ENCODE measurements around the gene CFAP46. TPM values are rescaled to one million over a fixed set of nuclear protein-coding genes. Genes with fewer than 3 reads are reported as not detected.
"Not testable (repeated sequence)": the region's sequence is repeated elsewhere in the genome, so short reads cannot be mapped to it uniquely, and the experiment has no call there.

CFAP46 gene
- total and polyA plus RNA-seq, 8 donors, result 1.2 to 5.2 (median 3.5) TPM

DNA sequence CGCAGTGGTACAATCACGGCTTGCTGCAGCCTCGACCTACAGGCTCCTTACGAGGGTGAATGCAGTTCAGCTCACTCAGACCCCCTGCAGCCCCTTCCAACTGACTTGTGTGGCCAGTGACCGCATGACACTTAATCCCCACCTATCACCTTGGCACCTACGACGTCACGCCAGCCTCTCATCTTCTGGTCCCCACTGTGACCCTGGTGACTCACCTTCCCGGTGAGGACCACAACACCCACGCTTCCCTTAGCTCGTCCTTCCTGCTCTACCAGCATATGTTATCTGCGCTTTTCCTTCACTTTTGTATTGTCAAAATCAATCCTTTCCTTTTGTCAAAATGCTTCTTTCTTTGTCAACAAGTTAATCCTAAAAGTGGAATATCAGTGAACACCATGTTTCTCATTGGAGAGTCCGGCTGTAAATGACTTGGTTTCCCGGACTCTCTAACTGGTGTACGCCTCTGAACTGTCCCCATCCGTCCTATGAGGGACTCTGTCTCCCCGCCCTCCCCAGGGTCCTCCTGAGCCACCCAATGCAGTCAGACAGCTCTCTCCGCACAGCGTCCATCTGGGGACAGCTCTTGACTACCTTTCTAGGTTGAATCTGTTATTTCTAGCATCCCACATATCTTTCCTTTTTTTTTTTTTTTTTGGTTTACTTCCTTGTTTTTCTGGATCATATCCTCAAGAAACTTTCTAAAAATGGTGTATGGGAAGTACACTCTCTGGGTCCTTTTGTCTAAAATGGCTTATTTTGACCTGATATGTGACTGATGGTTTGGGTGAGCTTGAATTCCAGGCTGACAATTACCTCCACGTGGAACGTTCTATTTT is 37.3 kb downstream of the CFAP46 start:
- DNase-seq (peak in 1 of 4 donors; percentile 35), ATAC-seq (no peak)
- Histone ChIP-seq H3K27ac (no peak overlapping the region), H3K36me3 (no peaks in the 10 kb centered on the region), H3K4me3 (no peak overlapping the region), H3K4me1 (no peaks in the 10 kb centered on the region), H3K27me3 (peaks cover 0 to 34% of the 10 kb centered on the region in 2 donors), H3K9me3 (no peaks in the 10 kb centered on the region)
- intact Hi-C loops (cut with DNase I), result no loop called here
- TF ChIP-seq, protein P1, sequence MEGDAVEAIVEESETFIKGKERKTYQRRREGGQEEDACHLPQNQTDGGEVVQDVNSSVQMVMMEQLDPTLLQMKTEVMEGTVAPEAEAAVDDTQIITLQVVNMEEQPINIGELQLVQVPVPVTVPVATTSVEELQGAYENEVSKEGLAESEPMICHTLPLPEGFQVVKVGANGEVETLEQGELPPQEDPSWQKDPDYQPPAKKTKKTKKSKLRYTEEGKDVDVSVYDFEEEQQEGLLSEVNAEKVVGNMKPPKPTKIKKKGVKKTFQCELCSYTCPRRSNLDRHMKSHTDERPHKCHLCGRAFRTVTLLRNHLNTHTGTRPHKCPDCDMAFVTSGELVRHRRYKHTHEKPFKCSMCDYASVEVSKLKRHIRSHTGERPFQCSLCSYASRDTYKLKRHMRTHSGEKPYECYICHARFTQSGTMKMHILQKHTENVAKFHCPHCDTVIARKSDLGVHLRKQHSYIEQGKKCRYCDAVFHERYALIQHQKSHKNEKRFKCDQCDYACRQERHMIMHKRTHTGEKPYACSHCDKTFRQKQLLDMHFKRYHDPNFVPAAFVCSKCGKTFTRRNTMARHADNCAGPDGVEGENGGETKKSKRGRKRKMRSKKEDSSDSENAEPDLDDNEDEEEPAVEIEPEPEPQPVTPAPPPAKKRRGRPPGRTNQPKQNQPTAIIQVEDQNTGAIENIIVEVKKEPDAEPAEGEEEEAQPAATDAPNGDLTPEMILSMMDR (IDR thresholded peaks at IDR 0.05), result no peak

DNA sequence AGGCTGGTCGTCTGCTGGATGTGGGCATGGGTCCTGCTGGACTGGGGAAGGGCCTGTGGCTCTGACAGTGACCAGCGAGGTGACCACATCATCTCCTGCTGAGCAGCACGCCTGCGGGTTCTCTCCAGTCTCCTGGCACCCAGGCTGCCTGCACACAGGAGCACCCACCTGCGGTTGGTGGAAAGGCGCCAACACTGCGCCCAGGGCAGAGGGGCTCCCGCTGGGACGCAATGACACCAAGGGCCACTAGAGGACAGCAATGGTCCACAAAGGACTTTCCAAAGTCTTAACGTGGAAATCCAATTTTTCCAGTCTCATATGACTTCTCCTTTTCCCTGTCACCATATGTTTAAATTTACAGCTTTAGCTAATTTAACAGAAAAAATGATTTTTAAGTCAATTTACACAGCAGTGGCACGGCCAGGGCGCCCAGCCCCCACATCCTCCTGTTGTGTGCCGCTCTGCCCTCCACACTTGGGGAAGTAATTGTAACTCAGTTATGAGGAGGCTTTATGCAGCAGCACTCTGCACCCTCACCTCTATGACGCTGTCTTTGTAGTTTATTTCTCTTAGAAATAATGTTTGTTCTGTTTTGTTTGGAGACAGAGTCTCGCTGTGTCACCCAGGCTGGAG is 38.1 kb downstream of the CFAP46 start:
- no peak overlapping the region for H3K4me3 ChIP-seq
- H3K27me3 ChIP-seq, result peaks cover 0 to 27% of the 10 kb centered on the region in 2 donors
- H3K9me3 ChIP-seq, result no peaks in the 10 kb centered on the region
- DNase-seq, result peak in 2 of 4 donors; percentile 21 to 80
- no peaks in the 10 kb centered on the region for H3K36me3 ChIP-seq
- TF ChIP-seq, protein P1 (IDR thresholded peaks at IDR 0.05), result peak; percentile 71 to 80
- no peaks in the 10 kb centered on the region for H3K4me1 ChIP-seq
- ATAC-seq, result peak; percentile 76
- intact Hi-C loops (cut with DNase I), result no loop called here
- no peak overlapping the region for H3K27ac ChIP-seq

DNA sequence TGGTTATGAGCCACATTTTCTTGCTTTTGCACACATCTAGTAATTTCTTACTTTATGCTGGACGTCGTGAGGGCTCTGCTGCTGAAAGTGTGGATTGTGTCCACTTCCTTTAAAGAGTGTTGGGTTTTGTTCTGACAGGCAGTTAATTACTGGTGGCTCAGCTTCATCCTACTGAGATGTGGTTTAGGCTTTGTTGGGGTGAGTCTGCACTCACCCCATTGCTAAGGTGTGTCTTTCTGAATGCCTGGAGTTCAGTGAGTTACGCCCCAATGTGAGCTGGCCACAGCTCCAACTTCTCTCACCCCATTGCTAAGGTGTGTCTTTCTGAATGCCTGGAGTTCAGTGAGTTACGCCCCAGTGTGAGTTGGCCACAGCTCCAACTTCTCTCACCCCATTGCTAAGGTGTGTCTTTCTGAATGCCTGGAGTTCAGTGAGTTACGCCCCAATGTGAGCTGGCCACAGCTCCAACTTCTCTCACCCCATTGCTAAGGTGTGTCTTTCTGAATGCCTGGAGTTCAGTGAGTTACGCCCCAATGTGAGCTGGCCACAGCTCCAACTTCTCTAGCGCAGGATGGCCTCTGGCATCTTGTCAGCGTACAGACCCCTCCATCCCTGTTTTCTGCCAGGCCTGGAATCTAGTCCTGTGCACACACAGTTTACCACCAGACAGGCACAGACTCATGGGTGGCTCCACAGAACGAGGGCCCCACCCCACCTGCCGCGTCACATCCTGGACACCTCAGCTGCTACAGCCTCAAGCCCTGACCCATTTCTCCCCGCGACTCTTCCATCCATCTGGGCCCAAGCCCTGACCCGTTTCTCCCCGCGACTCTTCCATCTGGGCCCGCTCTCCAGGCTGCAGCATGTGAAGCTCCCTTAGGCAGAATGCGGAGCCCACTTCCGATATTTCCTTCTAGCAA is 39.5 kb downstream of the CFAP46 start:
- ATAC-seq; H3K36me3 ChIP-seq; H3K9me3 ChIP-seq; H3K27ac ChIP-seq; H3K4me1 ChIP-seq; intact Hi-C loops (cut with DNase I); H3K4me3 ChIP-seq: not testable (repeated sequence)
- DNase-seq, result peak in 1 of 4 donors; percentile 48
- peaks cover 0 to 27% of the 10 kb centered on the region in 2 donors for H3K27me3 ChIP-seq

GRCh38 chr10:132901351-132901750 is 41.0 kb downstream of the CFAP46 start:
- Histone ChIP-seq H3K9me3 (peaks cover 0 to 2% of the 10 kb centered on the region in 2 donors), H3K27me3 (peaks cover 0 to 23% of the 10 kb centered on the region in 2 donors), H3K36me3 (no peaks in the 10 kb centered on the region), H3K4me1 (no peaks in the 10 kb centered on the region), H3K27ac (no peak overlapping the region), H3K4me3 (no peak overlapping the region)
- TF ChIP-seq, protein P1 (IDR thresholded peaks at IDR 0.05), result no peak
- intact Hi-C loops (cut with DNase I), result no loop called here
- DNase-seq (peak in 1 of 4 donors; percentile 42), ATAC-seq (no peak)

DNA sequence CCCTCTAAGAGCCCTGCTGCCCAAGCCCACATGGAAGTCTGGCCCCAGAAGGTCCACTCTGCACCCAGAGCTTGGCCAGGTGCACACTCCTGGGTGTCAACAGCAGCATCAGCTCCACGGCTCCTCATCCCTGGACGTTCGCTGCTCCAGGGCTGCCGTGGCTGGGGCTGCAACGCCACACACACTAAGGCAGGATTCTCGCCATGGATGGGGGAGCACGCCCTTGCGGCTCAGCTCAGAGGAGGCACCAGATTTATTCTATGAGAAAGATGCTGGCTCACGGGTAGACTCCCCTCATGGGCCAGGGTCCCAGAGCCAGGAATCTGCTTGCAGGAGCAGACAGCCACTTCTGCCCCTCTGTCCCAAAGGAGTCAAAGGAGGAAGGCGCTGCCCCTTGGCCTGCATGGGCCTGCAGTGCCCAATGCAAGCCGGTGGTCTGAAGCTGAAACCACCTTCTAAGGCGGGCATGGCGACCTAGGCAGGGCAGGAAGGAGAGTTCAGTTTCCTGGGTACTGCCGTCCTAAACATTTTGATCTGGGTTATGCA is 42.1 kb downstream of the CFAP46 start:
- Histone ChIP-seq H3K9me3 (peaks cover 0 to 4% of the 10 kb centered on the region in 2 donors), H3K36me3 (no peaks in the 10 kb centered on the region), H3K4me1 (no peaks in the 10 kb centered on the region), H3K4me3 (no peak overlapping the region), H3K27me3 (peaks cover 0 to 14% of the 10 kb centered on the region in 2 donors), H3K27ac (no peak overlapping the region)
- peak in 1 of 4 donors; percentile 60 for DNase-seq
- no peak for ATAC-seq
- TF ChIP-seq, protein P1 (IDR thresholded peaks at IDR 0.05), result no peak
- intact Hi-C loops (cut with DNase I), result no loop called here

Measured in left lung (tissue), 10 donors.